ENCODE measurements around the gene SNAP47.

DNA sequence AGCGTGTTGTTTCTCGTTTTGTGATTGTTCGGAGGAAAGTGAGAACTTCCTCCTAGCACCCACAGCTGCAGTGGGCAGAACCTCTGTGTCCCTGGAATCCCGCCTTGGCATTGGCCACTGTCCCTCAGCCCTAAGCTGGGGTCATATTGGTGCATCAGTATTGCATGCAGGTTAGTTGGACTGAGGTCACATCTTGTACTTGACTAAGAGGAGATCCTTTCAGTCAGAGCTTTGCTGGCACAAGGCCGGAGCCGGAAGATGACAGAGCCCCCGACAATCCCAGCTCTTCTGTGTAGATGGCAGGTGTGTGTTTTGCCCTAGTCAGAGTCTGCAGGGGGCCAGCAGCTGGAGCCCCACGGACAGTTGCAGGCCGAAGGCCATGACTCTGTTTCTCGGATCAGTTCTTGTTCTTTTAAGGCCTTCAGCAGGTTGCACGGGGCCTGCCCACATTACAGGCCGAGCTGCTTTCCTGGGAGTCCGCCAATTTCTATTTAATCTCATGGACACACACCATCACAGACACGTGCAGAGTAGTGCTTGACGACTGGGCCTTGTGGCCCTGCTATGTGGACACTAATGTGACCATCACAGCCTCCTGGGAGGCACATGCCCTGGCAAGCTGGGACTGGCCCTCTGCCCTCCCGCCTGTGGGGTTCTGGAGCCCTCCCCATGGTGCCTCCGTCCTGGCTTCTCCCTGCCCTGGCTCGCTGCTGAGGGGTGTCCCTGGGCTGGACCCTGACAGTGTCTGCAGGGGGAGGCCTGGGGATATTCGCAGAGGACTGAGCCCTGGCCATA, 14.9 kb downstream of the SNAP47 start:
- TF ChIP-seq, protein P1, sequence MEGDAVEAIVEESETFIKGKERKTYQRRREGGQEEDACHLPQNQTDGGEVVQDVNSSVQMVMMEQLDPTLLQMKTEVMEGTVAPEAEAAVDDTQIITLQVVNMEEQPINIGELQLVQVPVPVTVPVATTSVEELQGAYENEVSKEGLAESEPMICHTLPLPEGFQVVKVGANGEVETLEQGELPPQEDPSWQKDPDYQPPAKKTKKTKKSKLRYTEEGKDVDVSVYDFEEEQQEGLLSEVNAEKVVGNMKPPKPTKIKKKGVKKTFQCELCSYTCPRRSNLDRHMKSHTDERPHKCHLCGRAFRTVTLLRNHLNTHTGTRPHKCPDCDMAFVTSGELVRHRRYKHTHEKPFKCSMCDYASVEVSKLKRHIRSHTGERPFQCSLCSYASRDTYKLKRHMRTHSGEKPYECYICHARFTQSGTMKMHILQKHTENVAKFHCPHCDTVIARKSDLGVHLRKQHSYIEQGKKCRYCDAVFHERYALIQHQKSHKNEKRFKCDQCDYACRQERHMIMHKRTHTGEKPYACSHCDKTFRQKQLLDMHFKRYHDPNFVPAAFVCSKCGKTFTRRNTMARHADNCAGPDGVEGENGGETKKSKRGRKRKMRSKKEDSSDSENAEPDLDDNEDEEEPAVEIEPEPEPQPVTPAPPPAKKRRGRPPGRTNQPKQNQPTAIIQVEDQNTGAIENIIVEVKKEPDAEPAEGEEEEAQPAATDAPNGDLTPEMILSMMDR (IDR thresholded peaks at IDR 0.05; ENCODE audit: insufficient read depth, low read length), result no peak
- no peak for TF ChIP-seq POLR2AphosphoS5 (IDR thresholded peaks at IDR 0.05; ENCODE audit: low read depth)
- TF ChIP-seq, protein P2, sequence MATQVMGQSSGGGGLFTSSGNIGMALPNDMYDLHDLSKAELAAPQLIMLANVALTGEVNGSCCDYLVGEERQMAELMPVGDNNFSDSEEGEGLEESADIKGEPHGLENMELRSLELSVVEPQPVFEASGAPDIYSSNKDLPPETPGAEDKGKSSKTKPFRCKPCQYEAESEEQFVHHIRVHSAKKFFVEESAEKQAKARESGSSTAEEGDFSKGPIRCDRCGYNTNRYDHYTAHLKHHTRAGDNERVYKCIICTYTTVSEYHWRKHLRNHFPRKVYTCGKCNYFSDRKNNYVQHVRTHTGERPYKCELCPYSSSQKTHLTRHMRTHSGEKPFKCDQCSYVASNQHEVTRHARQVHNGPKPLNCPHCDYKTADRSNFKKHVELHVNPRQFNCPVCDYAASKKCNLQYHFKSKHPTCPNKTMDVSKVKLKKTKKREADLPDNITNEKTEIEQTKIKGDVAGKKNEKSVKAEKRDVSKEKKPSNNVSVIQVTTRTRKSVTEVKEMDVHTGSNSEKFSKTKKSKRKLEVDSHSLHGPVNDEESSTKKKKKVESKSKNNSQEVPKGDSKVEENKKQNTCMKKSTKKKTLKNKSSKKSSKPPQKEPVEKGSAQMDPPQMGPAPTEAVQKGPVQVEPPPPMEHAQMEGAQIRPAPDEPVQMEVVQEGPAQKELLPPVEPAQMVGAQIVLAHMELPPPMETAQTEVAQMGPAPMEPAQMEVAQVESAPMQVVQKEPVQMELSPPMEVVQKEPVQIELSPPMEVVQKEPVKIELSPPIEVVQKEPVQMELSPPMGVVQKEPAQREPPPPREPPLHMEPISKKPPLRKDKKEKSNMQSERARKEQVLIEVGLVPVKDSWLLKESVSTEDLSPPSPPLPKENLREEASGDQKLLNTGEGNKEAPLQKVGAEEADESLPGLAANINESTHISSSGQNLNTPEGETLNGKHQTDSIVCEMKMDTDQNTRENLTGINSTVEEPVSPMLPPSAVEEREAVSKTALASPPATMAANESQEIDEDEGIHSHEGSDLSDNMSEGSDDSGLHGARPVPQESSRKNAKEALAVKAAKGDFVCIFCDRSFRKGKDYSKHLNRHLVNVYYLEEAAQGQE (IDR thresholded peaks at IDR 0.05; ENCODE audit: insufficient replicate concordance, low read depth), result no peak

Measured in HL-60 (cell line).